ENCODE measurements around the gene SPEN. TPM values are rescaled to one million over a fixed set of nuclear protein-coding genes. Genes with fewer than 3 reads are reported as not detected.

SPEN gene
- total RNA-seq, 1 donor = 24.3 TPM

DNA sequence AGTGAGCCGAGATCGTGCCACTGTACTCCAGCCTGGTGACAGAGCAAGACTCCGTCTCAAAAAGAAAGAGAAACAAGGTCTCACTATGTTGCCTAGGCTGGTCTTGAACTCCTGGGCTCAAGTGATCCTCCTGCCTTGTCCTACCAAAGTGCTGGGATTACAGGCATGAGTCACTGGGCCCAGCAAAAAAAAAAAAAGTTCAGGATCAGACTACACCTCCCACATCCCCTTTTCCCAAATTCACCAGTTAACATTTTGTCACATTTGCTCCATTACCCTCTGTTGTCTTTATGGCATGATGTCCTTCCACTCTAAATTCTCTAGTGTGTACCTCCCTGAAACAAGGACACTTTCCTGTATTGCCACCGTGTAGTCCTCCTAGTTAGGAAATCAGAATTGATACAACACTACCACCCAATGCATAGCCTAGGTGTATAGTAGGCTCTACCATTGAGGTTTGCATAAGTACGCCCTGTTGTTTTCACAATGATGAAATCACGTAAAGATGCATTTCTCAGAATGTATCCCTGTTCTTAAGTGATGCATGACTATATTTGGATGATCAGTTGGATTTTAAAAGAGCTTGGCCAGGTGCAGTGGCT lies 10.7 kb downstream of the SPEN start:
- TF ChIP-seq, protein P1, sequence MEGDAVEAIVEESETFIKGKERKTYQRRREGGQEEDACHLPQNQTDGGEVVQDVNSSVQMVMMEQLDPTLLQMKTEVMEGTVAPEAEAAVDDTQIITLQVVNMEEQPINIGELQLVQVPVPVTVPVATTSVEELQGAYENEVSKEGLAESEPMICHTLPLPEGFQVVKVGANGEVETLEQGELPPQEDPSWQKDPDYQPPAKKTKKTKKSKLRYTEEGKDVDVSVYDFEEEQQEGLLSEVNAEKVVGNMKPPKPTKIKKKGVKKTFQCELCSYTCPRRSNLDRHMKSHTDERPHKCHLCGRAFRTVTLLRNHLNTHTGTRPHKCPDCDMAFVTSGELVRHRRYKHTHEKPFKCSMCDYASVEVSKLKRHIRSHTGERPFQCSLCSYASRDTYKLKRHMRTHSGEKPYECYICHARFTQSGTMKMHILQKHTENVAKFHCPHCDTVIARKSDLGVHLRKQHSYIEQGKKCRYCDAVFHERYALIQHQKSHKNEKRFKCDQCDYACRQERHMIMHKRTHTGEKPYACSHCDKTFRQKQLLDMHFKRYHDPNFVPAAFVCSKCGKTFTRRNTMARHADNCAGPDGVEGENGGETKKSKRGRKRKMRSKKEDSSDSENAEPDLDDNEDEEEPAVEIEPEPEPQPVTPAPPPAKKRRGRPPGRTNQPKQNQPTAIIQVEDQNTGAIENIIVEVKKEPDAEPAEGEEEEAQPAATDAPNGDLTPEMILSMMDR (IDR thresholded peaks at IDR 0.05; ENCODE audit: insufficient read depth, low read length) = no peak

DNA sequence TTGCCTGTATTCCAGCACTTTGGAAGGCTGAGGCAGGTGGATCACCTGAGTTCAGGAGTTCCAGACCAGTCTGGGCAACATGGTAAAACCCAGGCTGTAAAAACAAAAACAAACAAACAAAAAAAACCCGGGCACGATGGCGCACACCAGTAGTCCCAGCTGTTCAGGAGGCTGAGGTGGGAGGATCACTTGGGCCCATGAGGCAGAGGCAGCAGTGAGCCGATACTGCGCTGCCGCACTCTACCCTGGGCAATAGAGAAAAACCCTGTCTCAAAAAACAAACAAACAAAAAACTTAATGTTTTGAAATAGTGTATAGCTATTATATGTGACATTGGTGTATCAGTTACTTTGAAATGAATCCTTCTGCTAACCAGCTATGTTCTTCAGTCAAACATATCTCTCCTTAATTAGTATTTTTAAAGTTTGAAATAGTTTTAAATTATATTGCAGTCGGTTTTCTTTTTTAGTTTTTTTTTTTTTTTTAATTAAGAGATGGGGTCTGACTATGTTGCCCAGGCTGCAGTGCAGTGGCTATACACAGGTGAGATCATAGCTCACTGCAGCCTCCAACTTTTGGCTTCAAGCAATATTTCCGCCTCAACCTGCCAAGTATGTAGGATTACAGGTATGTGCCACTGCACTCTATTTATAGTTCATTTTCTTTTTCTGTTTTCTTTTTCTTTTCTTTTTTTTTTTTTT lies 11.3 kb downstream of the SPEN start:
- H3K4me3 ChIP-seq (ENCODE audit: low read depth, low read length) = no peak overlapping the region
- TF ChIP-seq, protein P1 (IDR thresholded peaks at IDR 0.05; ENCODE audit: insufficient read depth, low read length) = no peak
- no peak for DNase-seq (ENCODE audit: low read depth)

More for the DNA sequence above, 10.7 kb downstream of the SPEN start:
- H3K4me3 ChIP-seq (ENCODE audit: low read depth, low read length) = no peak overlapping the region
- no peak for DNase-seq (ENCODE audit: low read depth)

DNA sequence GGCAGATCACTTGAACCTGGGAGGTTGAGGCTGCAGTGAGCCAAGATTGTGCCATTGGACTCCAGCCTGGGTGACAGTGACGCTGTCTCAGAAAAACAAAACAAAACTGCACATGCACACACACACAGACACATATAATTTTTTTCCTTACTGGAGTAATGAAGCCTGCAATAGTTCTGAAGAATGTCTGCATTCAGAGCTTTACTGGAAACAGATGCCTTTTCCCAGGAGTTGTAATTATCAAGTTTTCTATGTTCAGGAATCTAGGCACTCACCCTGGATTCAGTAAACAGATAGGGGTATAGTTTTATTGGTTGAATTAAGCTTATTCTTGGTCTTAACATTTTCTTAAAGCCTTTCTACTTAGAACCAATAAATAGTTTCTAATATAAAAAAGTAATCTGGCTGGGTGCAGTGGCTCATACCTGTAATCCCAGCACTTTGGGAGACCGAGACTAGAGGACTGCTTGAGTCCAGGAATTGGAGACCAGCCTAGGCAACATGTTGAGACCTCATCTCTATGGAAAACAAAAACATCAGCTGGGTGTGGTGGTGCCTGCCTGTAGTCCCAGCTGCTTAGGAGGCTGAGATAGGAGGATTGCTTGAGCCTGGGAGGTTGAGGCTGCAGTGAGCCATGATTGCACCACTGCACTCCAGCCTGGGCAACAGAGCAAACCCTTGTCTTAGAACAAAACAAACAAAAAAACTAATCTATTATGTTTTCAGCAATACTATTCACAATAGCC lies 15.8 kb downstream of the SPEN start:
- TF ChIP-seq, protein P1 (IDR thresholded peaks at IDR 0.05; ENCODE audit: insufficient read depth, low read length) = no peak
- DNase-seq (ENCODE audit: low read depth) = no peak
- no peak overlapping the region for H3K4me3 ChIP-seq (ENCODE audit: low read depth, low read length)

DNA sequence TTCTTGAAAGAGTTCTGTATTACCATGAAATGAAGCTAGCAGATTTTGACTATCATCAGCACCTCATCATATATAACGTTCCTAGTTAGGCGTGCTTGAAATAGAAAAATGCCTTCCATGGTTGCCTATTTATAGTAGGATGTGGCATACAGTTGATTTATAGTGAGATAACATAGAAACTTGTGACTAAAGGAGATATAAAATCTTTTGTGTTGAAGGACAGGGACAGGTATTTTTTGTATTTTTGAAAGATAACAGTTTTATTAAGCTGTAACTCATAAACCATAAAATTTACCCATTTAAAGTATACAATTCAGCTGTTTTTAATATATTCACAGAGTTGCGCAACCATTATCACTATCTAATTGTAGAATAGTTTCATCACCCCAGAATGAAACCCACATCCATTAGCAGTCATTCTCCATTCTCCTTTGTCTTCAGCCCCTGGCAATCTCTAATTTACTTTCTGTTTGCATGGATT lies 19.3 kb downstream of the SPEN start:
- H3K4me3 ChIP-seq (ENCODE audit: low read depth, low read length) = no peak overlapping the region
- DNase-seq (ENCODE audit: low read depth) = peak; percentile 81
- TF ChIP-seq, protein P1 (IDR thresholded peaks at IDR 0.05; ENCODE audit: insufficient read depth, low read length) = no peak

DNA sequence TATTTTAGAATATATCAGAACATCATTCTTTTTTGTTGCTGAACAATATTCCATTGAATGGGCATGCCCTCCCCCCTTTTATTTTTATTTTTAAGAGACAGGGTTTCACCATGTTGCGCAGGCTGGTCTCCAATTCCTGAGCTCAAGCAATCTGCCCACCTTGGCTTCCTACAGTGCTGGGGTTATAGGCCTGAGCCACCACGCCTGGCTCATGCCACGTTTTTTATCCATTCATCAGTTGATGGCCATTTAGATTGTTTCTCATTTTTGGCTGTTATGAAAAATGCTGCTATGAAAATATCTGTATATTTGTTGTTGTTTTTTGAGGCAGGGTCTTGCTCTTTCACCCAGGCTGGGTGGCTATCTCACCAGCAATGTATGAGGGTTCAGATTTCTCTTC lies 19.8 kb downstream of the SPEN start:
- no peak overlapping the region for H3K4me3 ChIP-seq (ENCODE audit: low read depth, low read length)
- no peak for DNase-seq (ENCODE audit: low read depth)
- TF ChIP-seq, protein P1 (IDR thresholded peaks at IDR 0.05; ENCODE audit: insufficient read depth, low read length) = no peak

DNA sequence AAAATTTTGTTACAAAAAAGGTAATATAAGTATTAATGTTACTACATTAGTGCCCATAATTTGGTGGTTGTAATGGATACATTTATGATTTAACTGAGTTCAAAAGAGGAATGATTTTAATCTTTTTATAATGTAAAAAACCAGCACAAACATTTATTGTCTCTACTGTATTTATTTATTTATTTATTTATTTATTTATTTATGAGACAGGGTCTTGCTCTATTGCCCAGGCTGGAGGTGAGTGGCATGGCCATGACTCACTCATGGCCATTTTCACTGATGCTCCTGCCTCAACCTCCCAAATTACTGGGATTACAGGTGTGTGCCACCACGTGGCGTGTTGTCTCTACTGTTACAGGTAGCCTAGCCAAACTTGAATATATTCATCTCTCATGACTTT lies 21.9 kb downstream of the SPEN start:
- no peak overlapping the region for H3K4me3 ChIP-seq (ENCODE audit: low read depth, low read length)
- TF ChIP-seq, protein P1 (IDR thresholded peaks at IDR 0.05; ENCODE audit: insufficient read depth, low read length) = no peak
- no peak for DNase-seq (ENCODE audit: low read depth)
